PFSK-1 (cell line): ENCODE results near the gene APOA4.

ENCODE experiments used
- FOXP2 ChIP-seq: optimal IDR thresholded peaks from 2 replicates; pipeline ENCODE3; 2011; ENCODE audit warnings: borderline replicate concordance, control low read depth, inconsistent platforms; ENCODE audit not compliant: insufficient read depth; ENCODE audit errors: extremely low read length, extremely low read depth
- POLR2AphosphoS5 ChIP-seq: IDR thresholded peaks from 2 replicates; pipeline ENCODE4 v1.6.1; 2012; ENCODE audit warnings: low read depth, mild to moderate bottlenecking, control low read depth, low read length, moderate library complexity
- SIN3A ChIP-seq: IDR thresholded peaks from 2 replicates; pipeline ENCODE4 v1.6.1; 2012; ENCODE audit warnings: mild to moderate bottlenecking, low read length, moderate library complexity, borderline replicate concordance; ENCODE audit not compliant: insufficient read depth
- TAF1 ChIP-seq: IDR thresholded peaks from 2 replicates; pipeline ENCODE4 v1.6.1; 2012; ENCODE audit warnings: low read length, control low read depth, borderline replicate concordance; ENCODE audit not compliant: insufficient read depth
- TF ChIP-seq, protein P1 (sequence below), 2 experiments: IDR thresholded peaks; 2 replicates each; pipeline versions ENCODE4 v1.6.1 to v1.8.0; 2011 to 2012; ENCODE audit warnings: low read depth in 2 of 2, low read length in 2 of 2, control low read depth in 1 of 2, inconsistent platforms in 1 of 2, mild to moderate bottlenecking in 1 of 2, moderate library complexity in 1 of 2; ENCODE audit not compliant: insufficient read depth in 1 of 2

The APOA4 gene

GRCh38 chr11:116862185-116862584 lies 39.1 kb upstream of the APOA4 start:
- TF ChIP-seq TAF1: no peak
- no peak for TF ChIP-seq POLR2AphosphoS5
- no peak for TF ChIP-seq FOXP2
- no peak for TF ChIP-seq SIN3A
- TF ChIP-seq, protein P1, sequence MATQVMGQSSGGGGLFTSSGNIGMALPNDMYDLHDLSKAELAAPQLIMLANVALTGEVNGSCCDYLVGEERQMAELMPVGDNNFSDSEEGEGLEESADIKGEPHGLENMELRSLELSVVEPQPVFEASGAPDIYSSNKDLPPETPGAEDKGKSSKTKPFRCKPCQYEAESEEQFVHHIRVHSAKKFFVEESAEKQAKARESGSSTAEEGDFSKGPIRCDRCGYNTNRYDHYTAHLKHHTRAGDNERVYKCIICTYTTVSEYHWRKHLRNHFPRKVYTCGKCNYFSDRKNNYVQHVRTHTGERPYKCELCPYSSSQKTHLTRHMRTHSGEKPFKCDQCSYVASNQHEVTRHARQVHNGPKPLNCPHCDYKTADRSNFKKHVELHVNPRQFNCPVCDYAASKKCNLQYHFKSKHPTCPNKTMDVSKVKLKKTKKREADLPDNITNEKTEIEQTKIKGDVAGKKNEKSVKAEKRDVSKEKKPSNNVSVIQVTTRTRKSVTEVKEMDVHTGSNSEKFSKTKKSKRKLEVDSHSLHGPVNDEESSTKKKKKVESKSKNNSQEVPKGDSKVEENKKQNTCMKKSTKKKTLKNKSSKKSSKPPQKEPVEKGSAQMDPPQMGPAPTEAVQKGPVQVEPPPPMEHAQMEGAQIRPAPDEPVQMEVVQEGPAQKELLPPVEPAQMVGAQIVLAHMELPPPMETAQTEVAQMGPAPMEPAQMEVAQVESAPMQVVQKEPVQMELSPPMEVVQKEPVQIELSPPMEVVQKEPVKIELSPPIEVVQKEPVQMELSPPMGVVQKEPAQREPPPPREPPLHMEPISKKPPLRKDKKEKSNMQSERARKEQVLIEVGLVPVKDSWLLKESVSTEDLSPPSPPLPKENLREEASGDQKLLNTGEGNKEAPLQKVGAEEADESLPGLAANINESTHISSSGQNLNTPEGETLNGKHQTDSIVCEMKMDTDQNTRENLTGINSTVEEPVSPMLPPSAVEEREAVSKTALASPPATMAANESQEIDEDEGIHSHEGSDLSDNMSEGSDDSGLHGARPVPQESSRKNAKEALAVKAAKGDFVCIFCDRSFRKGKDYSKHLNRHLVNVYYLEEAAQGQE (IDR thresholded peaks at IDR 0.05; ENCODE audit: insufficient read depth in 1 of 2, low read depth in 2 of 2, low read length in 2 of 2): no peak

GRCh38 chr11:116861539-116861938 lies 38.4 kb upstream of the APOA4 start:
- TF ChIP-seq TAF1 (no peak), SIN3A (no peak), POLR2AphosphoS5 (no peak), FOXP2 (no peak)
- TF ChIP-seq, protein P1 (IDR thresholded peaks at IDR 0.05; ENCODE audit: insufficient read depth in 1 of 2, low read depth in 2 of 2, low read length in 2 of 2): no peak

- TF ChIP-seq FOXP2 (no peak), TAF1 (no peak), SIN3A (no peak), POLR2AphosphoS5 (no peak)
- TF ChIP-seq, protein P1 (IDR thresholded peaks at IDR 0.05; ENCODE audit: insufficient read depth in 1 of 2, low read depth in 2 of 2, low read length in 2 of 2): no peak
These were observed 37.2 kb upstream of the APOA4 start for GRCh38 chr11:116860303-116860702.

DNA sequence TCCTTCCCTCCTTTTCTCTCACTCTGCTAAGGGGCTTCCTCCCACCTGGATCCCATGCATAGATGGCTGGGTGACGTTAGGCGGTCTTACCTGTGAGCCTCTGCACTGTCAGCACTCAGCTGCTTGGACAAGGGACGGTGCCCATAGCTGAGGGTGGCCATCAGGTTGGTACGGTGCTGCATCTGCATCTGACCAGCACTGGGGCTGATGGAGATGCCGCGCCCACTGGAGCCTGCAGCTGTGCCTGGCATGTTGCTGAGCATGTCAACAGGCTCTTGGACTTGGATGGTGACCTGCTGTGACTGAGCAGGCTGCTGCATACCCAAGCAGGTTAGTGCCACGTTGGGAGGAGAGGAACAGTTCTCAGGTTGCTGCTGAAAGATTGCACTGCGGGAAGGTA lies 36.1 kb upstream of the APOA4 start:
- TF ChIP-seq SIN3A: no peak
- no peak for TF ChIP-seq FOXP2
- TF ChIP-seq POLR2AphosphoS5: no peak

DNA sequence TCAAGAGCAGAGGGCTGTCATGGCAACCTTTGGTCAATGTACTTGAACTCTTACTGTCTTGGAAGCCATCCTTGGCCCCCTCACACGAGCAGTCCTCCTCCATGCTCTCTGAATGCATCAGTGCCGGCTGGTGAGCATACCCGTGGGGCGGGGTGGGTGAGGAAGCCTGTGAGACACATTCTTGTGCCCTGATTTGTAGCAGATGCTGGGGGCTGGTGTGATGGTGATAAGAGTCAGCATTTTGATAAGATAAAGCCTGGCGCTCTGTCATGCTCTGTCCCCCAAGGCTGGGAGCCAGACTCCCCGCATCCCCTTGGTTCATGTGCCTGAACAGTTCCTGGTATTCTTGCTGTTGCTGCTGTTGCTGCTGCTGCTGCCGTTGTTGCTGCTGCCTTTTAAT lies 34.8 kb upstream of the APOA4 start:
- TF ChIP-seq SIN3A (no peak), POLR2AphosphoS5 (no peak), TAF1 (no peak), FOXP2 (no peak)
- TF ChIP-seq, protein P1 (IDR thresholded peaks at IDR 0.05; ENCODE audit: insufficient read depth in 1 of 2, low read depth in 2 of 2, low read length in 2 of 2): no peak
